Esophagus muscularis mucosa (tissue), 4 donors: ENCODE measurements around the gene LMNTD2. TPM values are rescaled to one million over a fixed set of nuclear protein-coding genes. Genes with fewer than 3 reads are reported as not detected.
A peak's percentile ranks its signal among the peaks of the same experiment; 100 is the strongest.

Experiments used
- DNase-seq: peaks from one replicate; pipeline ENCODE4 v3.0.0-alpha.2; 2017; ENCODE audit errors: extremely low spot score
- H3K27ac ChIP-seq, 4 donors: fragments of 200-600 bp; sonication (generic); replicated peaks in 1 of 4; 1 replicate in 3 of 4; 2 replicates in 1 of 4; pipeline ENCODE4 v1.5.1; 2016 to 2019; ENCODE audit warnings: mild to moderate bottlenecking in 1 of 4
- H3K27me3 ChIP-seq, 4 donors: fragments of 200-600 bp; sonication (generic); one replicate each; pipeline versions ENCODE4 v1.5.1 to v1.6.0; 2016 to 2019
- H3K36me3 ChIP-seq, 4 donors: fragments of 200-600 bp; sonication (generic); one replicate each; pipeline ENCODE4 v1.5.1; 2016 to 2019
- H3K4me1 ChIP-seq, 4 donors: fragments of 200-600 bp; sonication (generic); one replicate each; pipeline ENCODE4 v1.5.1; 2016 to 2019
- H3K4me3 ChIP-seq, 4 donors: fragments of 200-600 bp; sonication (generic); 1 replicate in 2 of 4; 2 replicates in 2 of 4; pipeline ENCODE4 v1.5.1; 2016 to 2019; ENCODE audit warnings: mild to moderate bottlenecking in 4 of 4, moderate library complexity in 1 of 4
- H3K9me3 ChIP-seq, 4 donors: fragments of 200-600 bp; sonication (generic); 1 replicate in 3 of 4; 2 replicates in 1 of 4; pipeline ENCODE4 v1.5.1; 2016 to 2019
- EP300 ChIP-seq: sonication (generic); formaldehyde crosslinking; IDR thresholded peaks from one replicate; pipeline ENCODE4 v1.6.1; 2017; ENCODE audit warnings: antibody characterized with exemption
- POLR2A ChIP-seq: fragments of 450-650 bp; IDR thresholded peaks from one replicate; pipeline ENCODE4 v1.6.1; 2017; ENCODE audit warnings: antibody characterized with exemption, moderate library complexity, mild to moderate bottlenecking, low read depth
- POLR2AphosphoS5 ChIP-seq, 2 donors: sonication (generic); formaldehyde crosslinking; IDR thresholded peaks; one replicate each; pipeline ENCODE4 v1.6.1; 2017; ENCODE audit warnings: antibody characterized with exemption in 2 of 2
- WGBS: methylation state at CpG from one replicate; pipeline ENCODE4 v1.1.5; 2018; 5-methylcytosine and 5-hydroxymethylcytosine counted together
- intact Hi-C: fragments of 100-400 bp; cut with DNase I; formaldehyde crosslinking; loops from one replicate; pipeline ENCODE4 v1.15.1; 2023
- total RNA-seq, 4 donors: library from RNA; depleted of rRNA; stranded (reverse); fragments of >200 nt; gene quantifications; one replicate each; pipeline versions ENCODE4 v1.1.0 to v1.2.1, GENCODE V29; 2016
- TF ChIP-seq, protein P1 (sequence below), 3 experiments: fragments of 200-600 bp in 2 of 3; fragments of 450-650 bp in 1 of 3; sonication (generic) in 2 of 3; IDR thresholded peaks; one replicate each; pipeline ENCODE4 v1.5.1; 2017 to 2019; ENCODE audit warnings: antibody characterized with exemption in 3 of 3, mild to moderate bottlenecking in 2 of 3, moderate library complexity in 1 of 3

Gene LMNTD2
- total RNA-seq, 4 donors from 2014 or later = 0.52 to 3.1 (median 1.7) TPM

DNA sequence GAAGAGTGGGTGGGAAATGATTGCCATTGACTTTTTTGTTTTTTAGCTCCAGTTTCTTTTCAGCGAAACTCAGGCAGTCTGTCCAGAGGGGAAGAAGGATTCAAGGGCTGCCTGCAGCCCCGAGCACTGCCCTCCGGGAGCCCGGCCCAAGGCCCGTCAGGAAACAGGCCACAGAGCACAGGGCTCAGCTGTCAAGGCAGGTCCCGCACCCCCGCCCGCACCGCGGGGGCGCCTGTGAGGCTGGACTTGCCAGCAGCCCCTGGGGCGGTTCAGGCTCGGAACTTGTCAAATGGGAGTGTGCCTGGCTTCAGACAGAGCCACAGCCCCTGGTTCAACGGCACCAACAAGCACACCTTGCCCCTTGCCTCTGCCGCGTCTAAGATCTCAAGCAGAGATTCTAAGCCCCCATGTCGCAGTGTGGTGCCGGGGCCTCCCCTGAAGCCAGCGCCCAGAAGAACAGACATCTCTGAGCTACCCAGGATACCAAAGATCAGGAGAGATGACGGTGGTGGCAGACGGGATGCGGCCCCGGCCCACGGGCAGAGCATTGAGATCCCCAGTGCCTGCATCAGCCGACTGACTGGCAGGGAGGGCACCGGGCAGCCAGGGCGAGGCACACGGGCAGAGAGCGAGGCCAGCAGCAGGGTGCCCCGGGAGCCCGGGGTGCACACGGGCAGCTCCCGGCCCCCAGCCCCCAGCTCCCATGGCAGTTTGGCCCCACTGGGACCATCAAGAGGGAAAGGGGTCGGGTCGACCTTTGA, 46.7 kb upstream of the LMNTD2 start:
- Histone ChIP-seq H3K9me3 (no peaks in the 10 kb centered on the region), H3K36me3 (peaks cover 90 to 100% (median 99%) of the 10 kb centered on the region in 4 donors), H3K4me1 (peaks cover 4 to 16% (median 11%) of the 10 kb centered on the region in 4 donors), H3K4me3 (no peak overlapping the region), H3K27ac (peak overlapping the region; percentile 55 to 79 (median 70)), H3K27me3 (no peaks in the 10 kb centered on the region)
- intact Hi-C loops = no loop called here
- TF ChIP-seq POLR2AphosphoS5 (IDR thresholded peaks at IDR 0.05) = no peak
- TF ChIP-seq POLR2A = no peak
- TF ChIP-seq, protein P1, sequence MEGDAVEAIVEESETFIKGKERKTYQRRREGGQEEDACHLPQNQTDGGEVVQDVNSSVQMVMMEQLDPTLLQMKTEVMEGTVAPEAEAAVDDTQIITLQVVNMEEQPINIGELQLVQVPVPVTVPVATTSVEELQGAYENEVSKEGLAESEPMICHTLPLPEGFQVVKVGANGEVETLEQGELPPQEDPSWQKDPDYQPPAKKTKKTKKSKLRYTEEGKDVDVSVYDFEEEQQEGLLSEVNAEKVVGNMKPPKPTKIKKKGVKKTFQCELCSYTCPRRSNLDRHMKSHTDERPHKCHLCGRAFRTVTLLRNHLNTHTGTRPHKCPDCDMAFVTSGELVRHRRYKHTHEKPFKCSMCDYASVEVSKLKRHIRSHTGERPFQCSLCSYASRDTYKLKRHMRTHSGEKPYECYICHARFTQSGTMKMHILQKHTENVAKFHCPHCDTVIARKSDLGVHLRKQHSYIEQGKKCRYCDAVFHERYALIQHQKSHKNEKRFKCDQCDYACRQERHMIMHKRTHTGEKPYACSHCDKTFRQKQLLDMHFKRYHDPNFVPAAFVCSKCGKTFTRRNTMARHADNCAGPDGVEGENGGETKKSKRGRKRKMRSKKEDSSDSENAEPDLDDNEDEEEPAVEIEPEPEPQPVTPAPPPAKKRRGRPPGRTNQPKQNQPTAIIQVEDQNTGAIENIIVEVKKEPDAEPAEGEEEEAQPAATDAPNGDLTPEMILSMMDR (IDR thresholded peaks at IDR 0.05) = no peak
- no peak for TF ChIP-seq EP300
- no peak for DNase-seq
- 90% methylated on average over 26 of the region's 35 CpGs for WGBS

DNA sequence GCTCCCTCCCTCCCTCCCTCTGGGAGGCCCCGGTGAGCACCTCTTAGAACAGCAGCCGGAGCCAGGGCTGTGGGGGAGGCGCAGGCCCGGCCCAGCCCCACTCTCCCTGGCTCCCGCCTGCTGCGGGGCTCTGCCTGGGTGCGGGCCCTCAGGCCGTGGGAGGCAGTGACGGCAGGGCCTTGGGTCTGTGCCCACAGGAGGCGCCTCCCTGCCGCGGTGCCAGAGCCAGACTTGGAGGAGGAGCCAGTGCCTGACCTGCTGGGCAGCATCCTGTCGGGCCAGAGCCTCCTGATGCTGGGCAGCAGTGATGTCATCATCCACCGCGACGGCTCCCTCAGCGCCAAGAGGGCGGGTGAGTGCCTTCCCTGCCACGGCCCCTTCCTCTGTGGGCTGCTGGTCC, 45.7 kb upstream of the LMNTD2 start:
- Histone ChIP-seq H3K27ac (peak overlapping the region; percentile 55 to 79 (median 70)), H3K4me3 (no peak overlapping the region), H3K4me1 (peaks cover 4 to 14% (median 10%) of the 10 kb centered on the region in 4 donors), H3K36me3 (peaks cover 92 to 100% (median 99%) of the 10 kb centered on the region in 4 donors), H3K27me3 (no peaks in the 10 kb centered on the region), H3K9me3 (no peaks in the 10 kb centered on the region)
- intact Hi-C loops = no loop called here
- 73% methylated on average over 14 of the region's 19 CpGs for WGBS
- TF ChIP-seq POLR2AphosphoS5 (IDR thresholded peaks at IDR 0.05) (peak; percentile 36 to 59), EP300 (no peak)
- TF ChIP-seq, protein P1 (IDR thresholded peaks at IDR 0.05) = no peak
- no peak for DNase-seq

DNA sequence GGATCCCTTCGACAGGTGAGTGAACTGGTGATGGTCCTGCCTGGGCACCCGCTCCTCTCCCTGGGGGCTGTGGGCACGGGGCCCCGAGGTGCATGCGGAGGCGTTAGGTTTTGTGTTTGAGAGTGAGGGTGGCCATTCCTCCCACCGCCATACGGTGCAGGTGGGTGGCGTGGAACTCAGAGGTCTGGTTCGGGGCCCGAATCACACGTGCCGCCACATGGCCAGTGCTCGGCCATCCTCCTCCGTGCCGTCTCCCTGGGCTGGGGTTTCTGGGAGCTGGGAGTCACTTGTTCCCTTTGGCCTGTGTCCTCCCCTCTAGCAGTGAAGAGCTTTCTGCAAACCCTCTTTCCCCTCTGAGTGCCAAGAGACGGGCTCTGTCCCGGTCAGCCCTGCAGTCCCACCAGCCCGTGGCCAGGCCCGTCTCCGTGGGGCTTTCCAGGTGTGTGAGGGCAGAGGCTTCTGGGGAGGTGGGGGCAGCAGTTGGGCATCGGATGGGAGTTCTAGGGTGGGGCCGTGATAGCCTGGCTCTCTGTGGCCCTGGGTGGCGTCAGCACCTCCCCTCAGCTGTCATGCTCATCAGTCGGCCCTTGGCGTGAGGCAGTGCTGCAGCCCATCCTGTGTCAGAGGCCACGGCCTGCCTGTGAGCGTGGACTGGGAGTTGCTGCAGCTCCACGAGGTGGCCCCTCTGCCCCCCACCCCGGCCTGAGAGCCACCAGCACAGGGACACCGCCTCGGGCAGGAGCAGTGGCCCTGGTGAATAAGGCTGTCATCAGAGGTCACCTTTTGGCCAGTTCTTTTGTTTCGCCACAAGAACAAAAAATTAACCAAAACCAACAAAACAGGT, 45.0 kb upstream of the LMNTD2 start:
- H3K9me3 ChIP-seq = no peaks in the 10 kb centered on the region
- H3K4me3 ChIP-seq = no peak overlapping the region
- H3K27ac ChIP-seq = peak overlapping the region; percentile 55 to 79 (median 70)
- intact Hi-C loops = no loop called here
- TF ChIP-seq, protein P1 (IDR thresholded peaks at IDR 0.05) = no peak
- TF ChIP-seq EP300 (no peak), POLR2A (no peak), POLR2AphosphoS5 (IDR thresholded peaks at IDR 0.05) (no peak)
- no peak for DNase-seq
- peaks cover 4 to 14% (median 10%) of the 10 kb centered on the region in 4 donors for H3K4me1 ChIP-seq
- H3K36me3 ChIP-seq = peaks cover 86 to 100% (median 99%) of the 10 kb centered on the region in 4 donors
- H3K27me3 ChIP-seq = no peaks in the 10 kb centered on the region
- WGBS = 94% methylated on average over 19 of the region's 33 CpGs

DNA sequence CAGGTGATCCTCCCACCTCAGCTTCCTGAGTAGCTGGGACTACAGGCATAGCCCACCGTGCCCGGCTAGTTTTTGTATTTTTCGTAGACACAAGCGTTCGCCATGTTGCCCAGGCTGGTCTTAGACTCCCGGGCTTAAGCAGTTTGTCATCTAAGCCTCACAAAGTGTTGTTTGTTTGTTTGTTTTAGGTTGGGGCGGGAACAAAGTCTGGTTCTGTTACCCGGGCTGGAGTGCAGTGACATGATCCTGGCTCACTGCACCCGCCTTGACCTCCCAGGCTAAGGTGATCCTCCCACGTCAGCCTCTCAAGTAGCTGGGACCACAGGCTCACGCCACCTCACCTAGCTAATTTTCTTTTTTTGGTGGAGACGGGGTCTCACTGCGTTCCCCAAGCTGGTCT, 42.6 kb upstream of the LMNTD2 start:
- H3K4me3 ChIP-seq = no peak overlapping the region
- H3K27ac ChIP-seq = no peak overlapping the region
- no peaks in the 10 kb centered on the region for H3K9me3 ChIP-seq
- TF ChIP-seq EP300 (no peak), POLR2A (no peak), POLR2AphosphoS5 (IDR thresholded peaks at IDR 0.05) (no peak)
- TF ChIP-seq, protein P1 (IDR thresholded peaks at IDR 0.05) = no peak
- peaks cover 78 to 100% (median 99%) of the 10 kb centered on the region in 4 donors for H3K36me3 ChIP-seq
- DNase-seq = no peak
- intact Hi-C loops = no loop called here
- WGBS = 87% methylated on average over 13 of the region's 13 CpGs
- peaks cover 4 to 13% (median 9%) of the 10 kb centered on the region in 4 donors for H3K4me1 ChIP-seq
- H3K27me3 ChIP-seq = no peaks in the 10 kb centered on the region
